Right atrium auricular region (tissue), 2 donors: ENCODE data around the gene CCNT2. TPM values are rescaled to one million over a fixed set of nuclear protein-coding genes. Genes with fewer than 3 reads are reported as not detected.

Experiments
- DNase-seq: peaks from one replicate; pipeline ENCODE4 v3.0.0-alpha.2; 2019; ENCODE audit warnings: low spot score
- H3K27ac ChIP-seq, 2 donors: fragments of 200-600 bp; sonication (generic); 1 replicate in 1 of 2; 2 replicates in 1 of 2; pipeline ENCODE4 v1.5.1; 2016 to 2019
- H3K27me3 ChIP-seq, 2 donors: fragments of 200-600 bp; sonication (generic); one replicate each; pipeline versions ENCODE4 v1.5.1 to v1.6.0; 2017 to 2019
- H3K36me3 ChIP-seq: fragments of 200-600 bp; sonication (generic); one replicate; pipeline ENCODE4 v1.5.1; 2016
- H3K4me1 ChIP-seq, 2 donors: fragments of 200-600 bp; sonication (generic); one replicate each; pipeline versions ENCODE4 v1.5.1 to v1.6.0; 2017 to 2019
- H3K4me3 ChIP-seq, 2 donors: fragments of 200-600 bp; sonication (generic); 1 replicate in 1 of 2; 2 replicates in 1 of 2; pipeline ENCODE4 v1.5.1; 2017 to 2019; ENCODE audit warnings: mild to moderate bottlenecking in 1 of 2, moderate library complexity in 1 of 2
- H3K9me3 ChIP-seq, 2 donors: fragments of 200-600 bp; sonication (generic); one replicate each; pipeline ENCODE4 v1.5.1; 2019
- total RNA-seq, 2 donors: library from RNA; depleted of rRNA; stranded (reverse); fragments of >200 nt; gene quantifications; one replicate each; pipeline ENCODE4 v1.1.0, GENCODE V29; 2016
- TF ChIP-seq, protein P1 (sequence below), 2 donors: fragments of 200-600 bp; sonication (generic); IDR thresholded peaks; one replicate each; pipeline ENCODE4 v1.5.1; 2019; ENCODE audit warnings: antibody characterized with exemption in 2 of 2

The CCNT2 gene
- total RNA-seq, 2 donors from 2014 or later, result 12.0 to 12.5 TPM

GRCh38 chr2:135004005-135004746, 85.6 kb downstream of the CCNT2 start:
- Histone ChIP-seq H3K27ac (no peak overlapping the region), H3K36me3 (no peaks in the 10 kb centered on the region), H3K4me3 (no peak overlapping the region), H3K27me3 (no peaks in the 10 kb centered on the region), H3K9me3 (no peaks in the 10 kb centered on the region), H3K4me1 (peaks cover 0 to 7% of the 10 kb centered on the region in 2 donors)
- TF ChIP-seq, protein P1, sequence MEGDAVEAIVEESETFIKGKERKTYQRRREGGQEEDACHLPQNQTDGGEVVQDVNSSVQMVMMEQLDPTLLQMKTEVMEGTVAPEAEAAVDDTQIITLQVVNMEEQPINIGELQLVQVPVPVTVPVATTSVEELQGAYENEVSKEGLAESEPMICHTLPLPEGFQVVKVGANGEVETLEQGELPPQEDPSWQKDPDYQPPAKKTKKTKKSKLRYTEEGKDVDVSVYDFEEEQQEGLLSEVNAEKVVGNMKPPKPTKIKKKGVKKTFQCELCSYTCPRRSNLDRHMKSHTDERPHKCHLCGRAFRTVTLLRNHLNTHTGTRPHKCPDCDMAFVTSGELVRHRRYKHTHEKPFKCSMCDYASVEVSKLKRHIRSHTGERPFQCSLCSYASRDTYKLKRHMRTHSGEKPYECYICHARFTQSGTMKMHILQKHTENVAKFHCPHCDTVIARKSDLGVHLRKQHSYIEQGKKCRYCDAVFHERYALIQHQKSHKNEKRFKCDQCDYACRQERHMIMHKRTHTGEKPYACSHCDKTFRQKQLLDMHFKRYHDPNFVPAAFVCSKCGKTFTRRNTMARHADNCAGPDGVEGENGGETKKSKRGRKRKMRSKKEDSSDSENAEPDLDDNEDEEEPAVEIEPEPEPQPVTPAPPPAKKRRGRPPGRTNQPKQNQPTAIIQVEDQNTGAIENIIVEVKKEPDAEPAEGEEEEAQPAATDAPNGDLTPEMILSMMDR (IDR thresholded peaks at IDR 0.05), result peak; percentile 65 to 93
- DNase-seq, result peak; percentile 62

- peaks cover 0 to 7% of the 10 kb centered on the region in 2 donors for H3K4me1 ChIP-seq
- no peak for DNase-seq
- no peaks in the 10 kb centered on the region for H3K27me3 ChIP-seq
- TF ChIP-seq, protein P1 (IDR thresholded peaks at IDR 0.05), result no peak
- H3K27ac ChIP-seq, result no peak overlapping the region
- H3K9me3 ChIP-seq, result no peaks in the 10 kb centered on the region
- H3K36me3 ChIP-seq, result no peaks in the 10 kb centered on the region
- H3K4me3 ChIP-seq, result no peak overlapping the region
Observed at GRCh38 chr2:135005753-135006152, 87.1 kb downstream of the CCNT2 start.

Other genes with a start within 250 kb of the CCNT2 start
- 1 to 10 TPM; 3.1 to 8.9 TPM for gene TMEM163, start 199.8 kb upstream of the CCNT2 start, total RNA-seq
- not detected for gene ACMSD, start 80.2 kb upstream of the CCNT2 start, total RNA-seq
- gene MAP3K19, start 128.6 kb downstream of the CCNT2 start, total RNA-seq, result not detected
- gene RAB3GAP1, start 133.5 kb downstream of the CCNT2 start, total RNA-seq, result 10 to 100 TPM; 33.0 to 36.2 TPM